Ishikawa (cell line): ENCODE measurements around the gene TMEM14A.

ENCODE experiments used
- MAX ChIP-seq: IDR thresholded peaks from 2 replicates; pipeline ENCODE4 v1.6.1; 2012
- TCF12 ChIP-seq: IDR thresholded peaks from 2 replicates; pipeline ENCODE4 v1.6.1; 2012; ENCODE audit warnings: low read depth
- YY1 ChIP-seq: IDR thresholded peaks from 2 replicates; pipeline ENCODE4 v1.6.1; 2012; ENCODE audit warnings: low read depth

TMEM14A gene

GRCh38 chr6:52735071-52735470 lies 64.2 kb downstream of the TMEM14A start:
- no peak for TF ChIP-seq TCF12
- TF ChIP-seq MAX: no peak

GRCh38 chr6:52736145-52736544 lies 65.2 kb downstream of the TMEM14A start:
- TF ChIP-seq YY1: no peak
